ENCODE data around the gene HPCA. TPM values are rescaled to one million over a fixed set of nuclear protein-coding genes. Genes with fewer than 3 reads are reported as not detected.

Gene HPCA
- total RNA-seq, 4 donors from 2014 or later = 0.53 TPM; not detected in 3

GRCh38 chr1:32859915-32860314, 26.4 kb upstream of the HPCA start:
- Histone ChIP-seq H3K4me3 (no peak overlapping the region), H3K4me1 (no peaks in the 10 kb centered on the region), H3K27me3 (no peaks in the 10 kb centered on the region), H3K27ac (no peak overlapping the region), H3K9me3 (no peaks in the 10 kb centered on the region), H3K36me3 (peaks cover 0 to 37% (median 0%) of the 10 kb centered on the region in 3 donors)
- no peak for TF ChIP-seq POLR2A (IDR thresholded peaks at IDR 0.05)
- TF ChIP-seq, protein P1, sequence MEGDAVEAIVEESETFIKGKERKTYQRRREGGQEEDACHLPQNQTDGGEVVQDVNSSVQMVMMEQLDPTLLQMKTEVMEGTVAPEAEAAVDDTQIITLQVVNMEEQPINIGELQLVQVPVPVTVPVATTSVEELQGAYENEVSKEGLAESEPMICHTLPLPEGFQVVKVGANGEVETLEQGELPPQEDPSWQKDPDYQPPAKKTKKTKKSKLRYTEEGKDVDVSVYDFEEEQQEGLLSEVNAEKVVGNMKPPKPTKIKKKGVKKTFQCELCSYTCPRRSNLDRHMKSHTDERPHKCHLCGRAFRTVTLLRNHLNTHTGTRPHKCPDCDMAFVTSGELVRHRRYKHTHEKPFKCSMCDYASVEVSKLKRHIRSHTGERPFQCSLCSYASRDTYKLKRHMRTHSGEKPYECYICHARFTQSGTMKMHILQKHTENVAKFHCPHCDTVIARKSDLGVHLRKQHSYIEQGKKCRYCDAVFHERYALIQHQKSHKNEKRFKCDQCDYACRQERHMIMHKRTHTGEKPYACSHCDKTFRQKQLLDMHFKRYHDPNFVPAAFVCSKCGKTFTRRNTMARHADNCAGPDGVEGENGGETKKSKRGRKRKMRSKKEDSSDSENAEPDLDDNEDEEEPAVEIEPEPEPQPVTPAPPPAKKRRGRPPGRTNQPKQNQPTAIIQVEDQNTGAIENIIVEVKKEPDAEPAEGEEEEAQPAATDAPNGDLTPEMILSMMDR (IDR thresholded peaks at IDR 0.05) = no peak
- no peak for DNase-seq

DNA sequence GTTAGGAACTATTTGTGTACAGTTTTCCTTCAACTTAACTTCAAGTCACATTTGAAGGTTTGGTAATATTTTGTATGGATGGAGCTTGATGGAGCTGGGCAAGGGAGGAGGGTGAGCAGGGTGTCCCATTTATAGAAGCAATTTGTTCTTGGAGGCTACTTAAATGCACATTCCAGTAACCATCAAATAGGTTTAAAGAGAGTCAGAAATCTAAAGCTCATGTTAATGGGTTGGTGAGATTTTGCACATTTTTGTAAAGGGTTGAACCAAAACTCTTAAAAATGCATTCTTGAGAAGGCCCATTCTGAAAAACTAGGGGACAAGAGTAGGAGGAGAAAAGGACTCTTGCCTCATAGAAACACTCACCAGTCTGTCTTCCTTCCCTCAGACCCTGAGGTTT, 25.7 kb upstream of the HPCA start:
- no peak for TF ChIP-seq POLR2A (IDR thresholded peaks at IDR 0.05)
- TF ChIP-seq, protein P1 (IDR thresholded peaks at IDR 0.05) = no peak
- Histone ChIP-seq H3K27ac (no peak overlapping the region), H3K4me1 (no peaks in the 10 kb centered on the region), H3K36me3 (peaks cover 0 to 37% (median 0%) of the 10 kb centered on the region in 3 donors), H3K27me3 (no peaks in the 10 kb centered on the region), H3K9me3 (no peaks in the 10 kb centered on the region), H3K4me3 (no peak overlapping the region)
- no peak for DNase-seq

DNA sequence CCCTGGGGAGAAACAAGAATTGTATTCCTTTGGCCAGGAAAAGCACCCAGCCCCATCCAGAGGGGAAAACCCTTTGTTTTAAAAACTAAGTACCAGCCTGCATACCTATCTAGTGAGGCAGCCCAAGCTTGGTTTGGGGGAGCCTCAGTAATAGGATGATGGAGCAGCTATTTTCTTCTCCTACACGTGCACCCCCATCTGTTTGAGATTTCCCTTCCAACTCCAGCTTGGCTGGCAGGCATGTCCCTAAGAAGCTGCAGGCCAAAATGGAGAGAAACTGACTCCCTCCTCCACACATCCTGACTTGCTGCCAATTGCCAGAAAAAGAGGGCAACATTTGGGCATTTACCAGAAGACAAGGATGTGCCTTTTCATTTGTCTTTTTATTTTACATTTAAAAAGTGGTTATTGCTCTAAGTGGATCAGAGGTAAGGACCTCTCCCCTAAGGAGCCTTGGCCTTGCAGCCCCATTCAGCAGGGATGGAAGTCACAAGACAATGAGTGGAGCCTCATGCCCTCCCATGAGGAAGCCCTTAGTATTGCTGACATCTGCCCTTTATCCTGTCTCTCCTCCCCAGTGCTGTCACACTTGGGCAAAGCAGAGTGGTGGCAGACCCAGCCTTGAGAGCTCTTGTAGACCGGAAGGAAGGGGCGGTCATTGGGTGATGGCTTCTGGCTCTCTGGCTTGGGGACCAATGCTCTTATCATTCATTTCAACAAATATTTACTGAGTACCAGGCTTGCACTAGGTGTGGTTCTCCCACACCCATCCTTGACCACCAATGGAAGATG, 24.2 kb upstream of the HPCA start:
- peaks cover 0 to 24% (median 0%) of the 10 kb centered on the region in 3 donors for H3K36me3 ChIP-seq

GRCh38 chr1:32863218-32863880, 22.9 kb upstream of the HPCA start:
- H3K27ac ChIP-seq = no peak overlapping the region
- DNase-seq = no peak
- H3K4me3 ChIP-seq = no peak overlapping the region
- peaks cover 0 to 18% (median 0%) of the 10 kb centered on the region in 3 donors for H3K36me3 ChIP-seq
- H3K4me1 ChIP-seq = no peaks in the 10 kb centered on the region
- no peak for TF ChIP-seq POLR2A (IDR thresholded peaks at IDR 0.05)
- TF ChIP-seq, protein P1 (IDR thresholded peaks at IDR 0.05) = no peak
- no peaks in the 10 kb centered on the region for H3K9me3 ChIP-seq
- no peaks in the 10 kb centered on the region for H3K27me3 ChIP-seq

More for the DNA sequence above, 24.2 kb upstream of the HPCA start:
- Histone ChIP-seq H3K4me1 (no peaks in the 10 kb centered on the region), H3K9me3 (no peaks in the 10 kb centered on the region), H3K4me3 (no peak overlapping the region), H3K27me3 (no peaks in the 10 kb centered on the region), H3K27ac (no peak overlapping the region)
- no peak for DNase-seq
- TF ChIP-seq POLR2A (IDR thresholded peaks at IDR 0.05) = no peak
- TF ChIP-seq, protein P1 (IDR thresholded peaks at IDR 0.05) = no peak

DNA sequence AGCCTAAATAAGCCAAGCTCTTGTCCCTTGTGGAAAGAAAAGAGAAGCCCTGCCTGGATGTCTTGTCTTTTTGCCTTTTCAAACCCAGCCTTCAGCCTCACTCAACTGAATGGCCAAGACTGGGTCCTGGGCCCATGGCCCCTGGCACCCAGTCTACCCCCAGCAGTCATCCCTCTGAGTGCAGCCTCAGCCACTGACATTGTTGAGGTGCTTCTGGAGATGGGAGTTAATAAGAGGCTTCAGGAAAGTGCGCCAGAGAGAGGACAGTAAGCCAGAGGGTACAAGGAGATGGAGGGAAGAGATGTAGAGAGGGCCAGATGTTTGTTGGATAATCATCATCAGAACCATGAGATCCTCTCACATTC, 22.4 kb upstream of the HPCA start:
- no peak for TF ChIP-seq POLR2A (IDR thresholded peaks at IDR 0.05)
- TF ChIP-seq, protein P1 (IDR thresholded peaks at IDR 0.05) = no peak
- Histone ChIP-seq H3K27ac (no peak overlapping the region), H3K4me1 (no peaks in the 10 kb centered on the region), H3K9me3 (no peaks in the 10 kb centered on the region), H3K4me3 (no peak overlapping the region), H3K36me3 (peaks cover 0 to 18% (median 0%) of the 10 kb centered on the region in 3 donors), H3K27me3 (no peaks in the 10 kb centered on the region)
- no peak for DNase-seq

All from Peyer's patch (tissue), 4 donors.